Progenitor cell of endocrine pancreas (in vitro differentiated cells): ENCODE results near the gene DPM3. TPM values are rescaled to one million over a fixed set of nuclear protein-coding genes. Genes with fewer than 3 reads are reported as not detected.

Experiments
- DNase-seq: peaks from one replicate; pipeline ENCODE4 v3.0.0; 2021; ENCODE audit warnings: low spot score; ENCODE audit not compliant: unreplicated experiment
- H3K27ac Mint-ChIP-seq: 2 replicates; pipeline ENCODE4 v1.8.0; 2021; ENCODE audit warnings: mild to moderate bottlenecking, moderate library complexity, mixed read lengths
- H3K27me3 Mint-ChIP-seq: 2 replicates; pipeline ENCODE4 v1.8.0; 2021; ENCODE audit warnings: mixed read lengths
- H3K36me3 Mint-ChIP-seq: 2 replicates; pipeline ENCODE4 v1.8.0; 2022; ENCODE audit warnings: mixed read lengths; ENCODE audit not compliant: insufficient read depth
- H3K4me1 Mint-ChIP-seq: 2 replicates; pipeline ENCODE4 v1.8.0; 2021; ENCODE audit warnings: low read depth, mixed read lengths
- H3K4me3 Mint-ChIP-seq: 2 replicates; pipeline ENCODE4 v1.8.0; 2021; ENCODE audit warnings: low read depth, mild to moderate bottlenecking, moderate library complexity, mixed read lengths
- H3K9me3 Mint-ChIP-seq: 2 replicates; pipeline ENCODE4 v1.8.0; 2021; ENCODE audit warnings: low read depth, mixed read lengths
- CTCF ChIP-seq: fragments of 200-600 bp; sonication (generic); IDR thresholded peaks from one replicate; pipeline ENCODE4 v1.5.0; 2021; ENCODE audit warnings: antibody characterized with exemption, mild to moderate bottlenecking; ENCODE audit not compliant: unreplicated experiment
- total RNA-seq: library from RNA; stranded (reverse); gene quantifications from 2 replicates; pipeline ENCODE4 v1.2.1, GENCODE V29; 2021

Gene DPM3
- total RNA-seq, 1 donor from 2014 or later, result 49.3 TPM

- Mint-ChIP-seq H3K4me3 (peak overlapping the region; percentile 57), H3K27ac (peak overlapping the region; percentile 86), H3K4me1 (peaks cover 34% of the 10 kb centered on the region), H3K9me3 (no peaks in the 10 kb centered on the region), H3K27me3 (peaks cover 48% of the 10 kb centered on the region), H3K36me3 (no peaks in the 10 kb centered on the region)
- no peak for TF ChIP-seq CTCF
- DNase-seq, result no peak
Observed at GRCh38 chr1:155125511-155125945, 14.8 kb downstream of the DPM3 start.

GRCh38 chr1:155124503-155125463 lies 15.5 kb downstream of the DPM3 start:
- H3K9me3 Mint-ChIP-seq, result no peaks in the 10 kb centered on the region

GRCh38 chr1:155123801-155124200 lies 16.5 kb downstream of the DPM3 start:
- no peak overlapping the region for H3K27ac Mint-ChIP-seq

More at GRCh38 chr1:155124503-155125463, 15.5 kb downstream of the DPM3 start:
- H3K4me1 Mint-ChIP-seq, result peaks cover 28% of the 10 kb centered on the region
- peaks cover 52% of the 10 kb centered on the region for H3K27me3 Mint-ChIP-seq
- DNase-seq, result no peak
- H3K36me3 Mint-ChIP-seq, result no peaks in the 10 kb centered on the region
- no peak overlapping the region for H3K4me3 Mint-ChIP-seq
- H3K27ac Mint-ChIP-seq, result no peak overlapping the region
- TF ChIP-seq CTCF, result no peak

GRCh38 chr1:155122308-155122707 lies 18.0 kb downstream of the DPM3 start:
- no peak for DNase-seq
- Mint-ChIP-seq H3K9me3 (no peaks in the 10 kb centered on the region), H3K27ac (no peak overlapping the region), H3K27me3 (peaks cover 55% of the 10 kb centered on the region), H3K36me3 (no peaks in the 10 kb centered on the region), H3K4me1 (peaks cover 10% of the 10 kb centered on the region), H3K4me3 (no peak overlapping the region)
- no peak for TF ChIP-seq CTCF

More at GRCh38 chr1:155123801-155124200, 16.5 kb downstream of the DPM3 start:
- H3K4me1 Mint-ChIP-seq, result peaks cover 20% of the 10 kb centered on the region
- no peak overlapping the region for H3K4me3 Mint-ChIP-seq
- no peak for DNase-seq
- H3K27me3 Mint-ChIP-seq, result peaks cover 56% of the 10 kb centered on the region
- no peaks in the 10 kb centered on the region for H3K36me3 Mint-ChIP-seq
- no peak for TF ChIP-seq CTCF
- no peaks in the 10 kb centered on the region for H3K9me3 Mint-ChIP-seq

GRCh38 chr1:155121249-155121648 lies 19.1 kb downstream of the DPM3 start:
- Mint-ChIP-seq H3K36me3 (no peaks in the 10 kb centered on the region), H3K27me3 (peaks cover 56% of the 10 kb centered on the region), H3K4me1 (peaks cover 3% of the 10 kb centered on the region), H3K27ac (no peak overlapping the region), H3K4me3 (no peak overlapping the region), H3K9me3 (no peaks in the 10 kb centered on the region)
- DNase-seq, result no peak
- TF ChIP-seq CTCF, result no peak
